ENCODE results near the gene MAPK8IP3.

GRCh38 chr16:1667916-1668315 is 38.1 kb upstream of the MAPK8IP3 start:
- TF ChIP-seq CTCF (IDR thresholded peaks at IDR 0.05) (no peak), POLR2A (IDR thresholded peaks at IDR 0.05) (no peak)

Data from Peyer's patch (tissue), 4 donors.